H9 (cell line): ENCODE data around the gene BARX2. TPM values are rescaled to one million over a fixed set of nuclear protein-coding genes. Genes with fewer than 3 reads are reported as not detected.

Source experiments
- DNase-seq: peaks from one replicate; pipeline ENCODE4 v3.0.0-alpha.2; 2017
- H2AFZ ChIP-seq: one replicate; pipeline ENCODE4 v1.6.1; 2013; ENCODE audit warnings: mild to moderate bottlenecking, low read length, control low read depth, moderate library complexity
- H2AK5ac ChIP-seq: 2 replicates; pipeline ENCODE4 v1.6.1; 2013; ENCODE audit warnings: low read length, control low read depth, mixed read lengths; ENCODE audit not compliant: insufficient read length
- H2BK120ac ChIP-seq: one replicate; pipeline ENCODE4 v1.6.1; 2013; ENCODE audit warnings: low read depth, mild to moderate bottlenecking, low read length, control low read depth, inconsistent platforms; ENCODE audit not compliant: poor library complexity, severe bottlenecking
- H2BK12ac ChIP-seq: 2 replicates; pipeline ENCODE4 v1.6.1; 2013; ENCODE audit warnings: low read length, control low read depth, mixed read lengths, low read depth; ENCODE audit not compliant: insufficient read length
- H2BK15ac ChIP-seq: 2 replicates; pipeline ENCODE4 v1.6.1; 2013; ENCODE audit warnings: low read depth, low read length, control low read depth
- H2BK20ac ChIP-seq: one replicate; pipeline ENCODE4 v1.6.1; 2013; ENCODE audit warnings: low read depth, mild to moderate bottlenecking, low read length, control low read depth, inconsistent platforms; ENCODE audit not compliant: poor library complexity, severe bottlenecking
- H2BK5ac ChIP-seq: 2 replicates; pipeline ENCODE4 v1.6.1; 2013; ENCODE audit warnings: low read length, control low read depth, mixed read lengths; ENCODE audit not compliant: insufficient read length
- H3K14ac ChIP-seq: 2 replicates; pipeline ENCODE4 v1.6.1; 2013; ENCODE audit warnings: low read length, control low read depth; ENCODE audit not compliant: insufficient read depth
- H3K18ac ChIP-seq: 2 replicates; pipeline ENCODE4 v1.6.1; 2013; ENCODE audit warnings: low read depth, mild to moderate bottlenecking, mixed read lengths, low read length, control low read depth; ENCODE audit not compliant: insufficient read length
- H3K23ac ChIP-seq: 2 replicates; pipeline ENCODE4 v1.6.1; 2013; ENCODE audit warnings: low read length, control low read depth, mixed read lengths, low read depth; ENCODE audit not compliant: insufficient read length
- H3K23me2 ChIP-seq: 2 replicates; pipeline ENCODE4 v1.6.1; 2013; ENCODE audit warnings: low read depth, mild to moderate bottlenecking, mixed read lengths, low read length, control low read depth; ENCODE audit not compliant: insufficient read length, poor library complexity, severe bottlenecking
- H3K27ac ChIP-seq: 2 replicates; pipeline ENCODE4 v1.5.1; 2013; ENCODE audit warnings: low read length, control low read depth, mixed read lengths, low read depth; ENCODE audit not compliant: insufficient read length
- H3K27me3 ChIP-seq: 2 replicates; pipeline ENCODE4 v1.6.1; 2013; ENCODE audit warnings: low read length, control low read depth, inconsistent platforms; ENCODE audit not compliant: insufficient read depth
- H3K4ac ChIP-seq: 2 replicates; pipeline ENCODE4 v1.6.1; 2013; ENCODE audit warnings: low read depth, mild to moderate bottlenecking, control low read depth, inconsistent platforms, low read length, moderate library complexity
- H3K4me1 ChIP-seq: 2 replicates; pipeline ENCODE4 v1.6.1; 2013; ENCODE audit warnings: low read length, control low read depth, inconsistent platforms; ENCODE audit not compliant: insufficient read depth
- H3K4me2 ChIP-seq: 2 replicates; pipeline ENCODE4 v1.6.1; 2013; ENCODE audit warnings: low read length, control low read depth, mixed read lengths; ENCODE audit not compliant: insufficient read length, insufficient read depth
- H3K56ac ChIP-seq: 2 replicates; pipeline ENCODE4 v1.6.1; 2013; ENCODE audit warnings: low read depth, mild to moderate bottlenecking, mixed read lengths, low read length, control low read depth; ENCODE audit not compliant: insufficient read length
- H3K79me1 ChIP-seq: 2 replicates; pipeline ENCODE4 v1.6.1; 2013; ENCODE audit warnings: low read depth, mild to moderate bottlenecking, moderate library complexity, low read length, control low read depth, inconsistent platforms; ENCODE audit not compliant: insufficient read depth, poor library complexity, severe bottlenecking
- H3K79me2 ChIP-seq: 2 replicates; pipeline ENCODE4 v1.6.1; 2013; ENCODE audit warnings: low read length, control low read depth, inconsistent platforms; ENCODE audit not compliant: insufficient read depth
- H3K9ac ChIP-seq: 2 replicates; pipeline ENCODE4 v1.6.1; 2013; ENCODE audit warnings: low read length, control low read depth, mixed read lengths; ENCODE audit not compliant: insufficient read length; ENCODE audit errors: extremely low read depth
- H3K9me3 ChIP-seq: one replicate; pipeline ENCODE4 v1.6.1; 2013; ENCODE audit warnings: low read depth, low read length, inconsistent platforms; ENCODE audit not compliant: control insufficient read depth
- H3T11ph ChIP-seq: one replicate; pipeline ENCODE4 v1.6.1; 2013; ENCODE audit warnings: mild to moderate bottlenecking, low read length, control low read depth, inconsistent platforms
- H4K20me1 ChIP-seq: one replicate; pipeline ENCODE4 v1.6.1; 2013; ENCODE audit not compliant: control insufficient read depth, insufficient read length, insufficient read depth
- H4K5ac ChIP-seq: 2 replicates; pipeline ENCODE4 v1.6.1; 2013; ENCODE audit warnings: low read depth, mild to moderate bottlenecking, mixed read lengths, low read length, control low read depth; ENCODE audit not compliant: insufficient read length
- H4K8ac ChIP-seq: replicated peaks from 2 replicates; pipeline ENCODE4 v1.6.1; 2013; ENCODE audit warnings: low read length, control low read depth, mixed read lengths, low read depth; ENCODE audit not compliant: insufficient read length
- H4K91ac ChIP-seq: 2 replicates; pipeline ENCODE4 v1.6.1; 2013; ENCODE audit warnings: low read depth, mild to moderate bottlenecking, moderate library complexity, mixed read lengths, low read length, control low read depth; ENCODE audit not compliant: insufficient read length
- H3K27ac Mint-ChIP-seq, 3 experiments: 2 replicates in 2 of 3; 3 replicates in 1 of 3; pipeline ENCODE4 v1.8.0; 2020 to 2021; ENCODE audit warnings: mixed read lengths in 3 of 3, mild to moderate bottlenecking in 1 of 3, moderate library complexity in 1 of 3
- H3K27me3 Mint-ChIP-seq: 2 replicates; pipeline ENCODE4 v1.8.0; 2021; ENCODE audit warnings: low read depth, mild to moderate bottlenecking, moderate library complexity, mixed read lengths
- H3K36me3 Mint-ChIP-seq, 3 experiments: 2 replicates in 2 of 3; 3 replicates in 1 of 3; pipeline ENCODE4 v1.8.0; 2020 to 2021; ENCODE audit warnings: low read depth in 3 of 3, mixed read lengths in 3 of 3; ENCODE audit not compliant: insufficient read depth in 1 of 3
- H3K4me1 Mint-ChIP-seq, 2 experiments: 2 replicates each; pipeline ENCODE4 v1.8.0; 2020; ENCODE audit warnings: mixed read lengths in 2 of 2
- H3K4me3 Mint-ChIP-seq, 2 experiments: 2 replicates in 1 of 2; 3 replicates in 1 of 2; pipeline ENCODE4 v1.8.0; 2020 to 2021; ENCODE audit warnings: mild to moderate bottlenecking in 2 of 2, mixed read lengths in 2 of 2, moderate library complexity in 1 of 2
- H3K9me3 Mint-ChIP-seq, 2 experiments: 2 replicates in 1 of 2; 3 replicates in 1 of 2; pipeline ENCODE4 v1.8.0; 2020; ENCODE audit warnings: mild to moderate bottlenecking in 2 of 2, mixed read lengths in 2 of 2, moderate library complexity in 1 of 2
- WGBS: extraction: QIAGEN DNeasy Blood & Tissue Kit; methylation state at CpG from one replicate; pipeline ENCODE4 v1.1.7; 2013; ENCODE audit warnings: missing lambda C conversion rate, low lambda C conversion rate, mixed read lengths; ENCODE audit not compliant: insufficient read length; ENCODE audit errors: extremely low coverage; 5-methylcytosine and 5-hydroxymethylcytosine counted together
- total RNA-seq: library from RNA; stranded (reverse); gene quantifications from 2 replicates; pipeline ENCODE4 v1.2.1, GENCODE V29; 2021
- TF ChIP-seq, protein P1 (sequence below): fragments of 200-600 bp; sonication (generic); conservative IDR thresholded peaks from 3 replicates; pipeline ENCODE4 v1.8.0; 2021; ENCODE audit warnings: antibody characterized with exemption, mild to moderate bottlenecking

Gene BARX2
- total RNA-seq, 1 experiment from 2014 or later = not detected

DNA sequence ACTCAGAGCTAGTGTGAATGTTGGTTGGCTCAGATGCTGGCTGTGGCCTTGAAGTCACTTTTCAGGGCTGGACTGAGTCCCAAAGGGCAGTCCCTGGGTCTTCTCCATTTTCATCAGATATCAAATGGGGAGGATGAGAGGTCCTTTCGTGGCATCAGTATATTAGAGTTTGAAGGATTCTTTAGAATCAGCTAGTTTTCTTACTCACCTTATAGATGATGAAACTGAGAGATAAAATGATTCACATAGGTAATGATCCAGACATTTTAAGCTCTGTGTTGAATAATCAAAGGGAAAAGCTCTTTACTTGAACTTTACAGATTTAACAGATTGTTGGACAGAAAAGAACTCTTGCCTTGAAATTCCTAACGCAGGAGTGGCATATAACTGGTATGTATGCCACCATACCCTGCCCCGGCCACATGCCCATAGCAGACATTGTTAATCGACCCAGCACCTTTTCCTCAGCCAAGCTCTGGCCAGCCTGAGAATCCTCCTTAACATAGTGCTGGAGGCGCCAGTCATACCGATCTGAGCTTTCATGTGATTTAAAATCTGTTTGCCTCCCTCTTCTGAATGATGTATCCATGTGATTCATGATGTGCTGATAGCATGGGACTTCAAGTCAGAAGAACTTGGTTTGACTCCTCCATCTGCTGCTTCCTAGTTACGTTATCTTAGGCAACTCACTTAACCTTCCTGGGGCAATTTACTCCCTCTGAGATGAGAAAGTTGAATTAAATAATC lies 60.0 kb downstream of the BARX2 start:
- no peaks in the 10 kb centered on the region for H3K9me3 ChIP-seq
- Mint-ChIP-seq H3K27ac (no peak overlapping the region), H3K4me1 (peaks cover 7 to 8% of the 10 kb centered on the region in 2 experiments), H3K36me3 (peaks cover 3 to 14% (median 12%) of the 10 kb centered on the region in 3 experiments; a peak in 4 of 7 replicates), H3K4me3 (no peak overlapping the region), H3K9me3 (peaks cover 9 to 19% of the 10 kb centered on the region in 2 experiments), H3K27me3 (peaks cover 2% of the 10 kb centered on the region)
- H3K56ac ChIP-seq = no peak overlapping the region
- H2BK5ac ChIP-seq = no peak overlapping the region
- no peak overlapping the region for H2BK12ac ChIP-seq
- H2AFZ ChIP-seq = no peak overlapping the region
- H2BK120ac ChIP-seq = no peak overlapping the region
- no peaks in the 10 kb centered on the region for H3K23me2 ChIP-seq
- no peaks in the 10 kb centered on the region for H3K4me1 ChIP-seq
- no peak for DNase-seq
- no CpG with 5 or more reads among the region's 7 CpGs for WGBS
- TF ChIP-seq, protein P1, sequence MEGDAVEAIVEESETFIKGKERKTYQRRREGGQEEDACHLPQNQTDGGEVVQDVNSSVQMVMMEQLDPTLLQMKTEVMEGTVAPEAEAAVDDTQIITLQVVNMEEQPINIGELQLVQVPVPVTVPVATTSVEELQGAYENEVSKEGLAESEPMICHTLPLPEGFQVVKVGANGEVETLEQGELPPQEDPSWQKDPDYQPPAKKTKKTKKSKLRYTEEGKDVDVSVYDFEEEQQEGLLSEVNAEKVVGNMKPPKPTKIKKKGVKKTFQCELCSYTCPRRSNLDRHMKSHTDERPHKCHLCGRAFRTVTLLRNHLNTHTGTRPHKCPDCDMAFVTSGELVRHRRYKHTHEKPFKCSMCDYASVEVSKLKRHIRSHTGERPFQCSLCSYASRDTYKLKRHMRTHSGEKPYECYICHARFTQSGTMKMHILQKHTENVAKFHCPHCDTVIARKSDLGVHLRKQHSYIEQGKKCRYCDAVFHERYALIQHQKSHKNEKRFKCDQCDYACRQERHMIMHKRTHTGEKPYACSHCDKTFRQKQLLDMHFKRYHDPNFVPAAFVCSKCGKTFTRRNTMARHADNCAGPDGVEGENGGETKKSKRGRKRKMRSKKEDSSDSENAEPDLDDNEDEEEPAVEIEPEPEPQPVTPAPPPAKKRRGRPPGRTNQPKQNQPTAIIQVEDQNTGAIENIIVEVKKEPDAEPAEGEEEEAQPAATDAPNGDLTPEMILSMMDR = no peak
- no peak overlapping the region for H2BK15ac ChIP-seq
- no peak overlapping the region for H3K4ac ChIP-seq
- no peaks in the 10 kb centered on the region for H4K20me1 ChIP-seq
- no peak overlapping the region for H2AK5ac ChIP-seq
- no peaks in the 10 kb centered on the region for H3K27me3 ChIP-seq
- H3K27ac ChIP-seq = no peak overlapping the region
- H4K91ac ChIP-seq = no peak overlapping the region
- no peak overlapping the region for H3K14ac ChIP-seq
- H3K79me2 ChIP-seq = no peaks in the 10 kb centered on the region
- H3K18ac ChIP-seq = no peak overlapping the region
- H2BK20ac ChIP-seq = no peak overlapping the region
- no peak overlapping the region for H3T11ph ChIP-seq
- no peak overlapping the region for H3K4me2 ChIP-seq
- no peaks in the 10 kb centered on the region for H3K79me1 ChIP-seq
- H4K5ac ChIP-seq = no peak overlapping the region
- no peak overlapping the region for H4K8ac ChIP-seq
- no peak overlapping the region for H3K9ac ChIP-seq
- no peak overlapping the region for H3K23ac ChIP-seq
